Esophagus (tissue), 2 donors: Measurements from ENCODE around the gene MPST. TPM values are rescaled to one million over a fixed set of nuclear protein-coding genes. Genes with fewer than 3 reads are reported as not detected.

Source experiments
- H3K27ac ChIP-seq, 2 donors: one replicate each; pipeline ENCODE4 v1.5.1; 2013; ENCODE audit warnings: low read depth in 2 of 2, mild to moderate bottlenecking in 2 of 2, inconsistent platforms in 1 of 2, low read length in 1 of 2, moderate library complexity in 1 of 2
- H3K27me3 ChIP-seq, 2 donors: one replicate each; pipeline ENCODE4 v1.6.1; 2013; ENCODE audit warnings: low read length in 2 of 2, control low read depth in 1 of 2, mild to moderate bottlenecking in 1 of 2; ENCODE audit not compliant: insufficient read depth in 2 of 2, control insufficient read depth in 1 of 2
- H3K36me3 ChIP-seq, 2 donors: one replicate each; pipeline ENCODE4 v1.6.1; 2013; ENCODE audit warnings: low read length in 1 of 2; ENCODE audit not compliant: control insufficient read depth in 2 of 2, insufficient read depth in 2 of 2
- H3K4me1 ChIP-seq, 2 donors: one replicate each; pipeline ENCODE4 v1.6.1; 2013; ENCODE audit warnings: low read length in 1 of 2; ENCODE audit not compliant: control insufficient read depth in 2 of 2, insufficient read depth in 2 of 2
- H3K4me3 ChIP-seq, 2 donors: one replicate each; pipeline ENCODE4 v1.5.1; 2013; ENCODE audit warnings: low read length in 2 of 2, mild to moderate bottlenecking in 2 of 2, low read depth in 1 of 2, moderate library complexity in 1 of 2
- H3K9me3 ChIP-seq, 2 donors: one replicate each; pipeline ENCODE4 v1.6.1; 2013; ENCODE audit warnings: mild to moderate bottlenecking in 2 of 2, low read depth in 1 of 2, low read length in 1 of 2, moderate library complexity in 1 of 2; ENCODE audit not compliant: control insufficient read depth in 2 of 2, insufficient read depth in 1 of 2
- WGBS, 2 donors: extraction: QIAGEN DNeasy Blood & Tissue Kit; methylation state at CpG; one replicate each; pipeline ENCODE4 v1.1.7; 2013; 5-methylcytosine and 5-hydroxymethylcytosine counted together
- polyA plus RNA-seq, 2 donors: library from polyadenylated mRNA; stranded (reverse); fragments of 200-250 nt; gene quantifications; one replicate each; pipeline ENCODE4 v1.2.3, GENCODE V29; 2013
- donor health status: healthy with polysubstance abuse.
- donor health status: Bipolar disorder and iron deficiency.

The MPST gene
- polyA plus RNA-seq, 2 donors, result 104 to 147 TPM

DNA sequence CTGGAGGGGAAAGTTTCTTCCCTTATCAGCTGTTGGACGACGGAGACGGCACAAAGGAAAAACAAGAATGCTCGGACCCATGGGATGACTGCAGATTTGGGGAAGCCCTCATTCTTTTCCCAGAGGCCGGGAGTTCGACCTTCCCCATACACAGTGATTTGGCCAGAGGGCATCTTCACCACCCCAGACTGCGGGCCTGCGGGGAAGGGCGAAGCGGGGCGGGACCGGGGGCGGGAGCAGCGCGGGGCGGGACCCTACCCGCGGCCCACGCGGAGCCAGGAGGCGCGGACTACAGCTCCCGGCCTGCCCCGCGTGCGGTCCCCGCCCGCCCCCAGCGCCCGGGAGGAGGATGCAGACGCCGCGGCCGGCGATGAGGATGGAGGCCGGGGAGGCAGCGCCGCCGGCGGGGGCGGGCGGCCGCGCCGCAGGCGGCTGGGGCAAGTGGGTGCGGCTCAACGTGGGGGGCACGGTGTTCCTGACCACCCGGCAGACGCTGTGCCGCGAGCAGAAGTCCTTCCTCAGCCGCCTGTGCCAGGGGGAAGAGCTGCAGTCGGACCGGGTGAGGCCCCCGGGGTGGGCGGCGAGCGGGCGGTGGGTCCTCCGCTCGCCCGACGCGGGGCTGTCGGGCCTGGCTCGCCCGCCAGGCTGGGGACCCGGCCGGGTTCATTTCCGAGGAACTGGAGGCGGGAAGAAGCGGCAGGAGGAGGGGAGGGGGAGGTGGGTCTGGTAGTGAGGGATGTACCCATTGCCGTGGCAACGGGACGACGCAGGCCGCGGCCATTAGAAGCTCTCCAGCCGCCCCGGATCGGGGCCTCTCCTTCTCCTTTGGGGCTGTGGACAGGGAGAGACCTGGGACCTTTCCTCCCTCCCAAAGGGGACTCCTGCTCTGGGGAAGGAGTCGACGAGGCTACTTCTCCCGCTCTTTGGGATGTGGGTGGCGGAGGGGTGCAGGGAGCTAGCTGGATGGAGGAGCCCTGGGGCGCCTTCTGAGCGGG, 32.1 kb downstream of the MPST start, which contains the start of gene KCTD17:
Gene KCTD17, plus strand, starts transcription at position 352 of the 995 bp plus-strand sequence. Its CDS starts 19 bp downstream, at position 371.
- Histone ChIP-seq H3K36me3 (peaks cover 0 to 2% of the 10 kb centered on the region in 2 donors), H3K4me1 (peaks cover 0 to 17% of the 10 kb centered on the region in 2 donors), H3K9me3 (no peaks in the 10 kb centered on the region), H3K4me3 (peak within 1 kb of the TSS; percentile 51 to 58), H3K27me3 (no peaks in the 10 kb centered on the region), H3K27ac (no peak within 1 kb of the TSS)
- WGBS, 2 donors, result 3 to 4% methylated on average over 61 to 89 of the region's 89 CpGs

DNA sequence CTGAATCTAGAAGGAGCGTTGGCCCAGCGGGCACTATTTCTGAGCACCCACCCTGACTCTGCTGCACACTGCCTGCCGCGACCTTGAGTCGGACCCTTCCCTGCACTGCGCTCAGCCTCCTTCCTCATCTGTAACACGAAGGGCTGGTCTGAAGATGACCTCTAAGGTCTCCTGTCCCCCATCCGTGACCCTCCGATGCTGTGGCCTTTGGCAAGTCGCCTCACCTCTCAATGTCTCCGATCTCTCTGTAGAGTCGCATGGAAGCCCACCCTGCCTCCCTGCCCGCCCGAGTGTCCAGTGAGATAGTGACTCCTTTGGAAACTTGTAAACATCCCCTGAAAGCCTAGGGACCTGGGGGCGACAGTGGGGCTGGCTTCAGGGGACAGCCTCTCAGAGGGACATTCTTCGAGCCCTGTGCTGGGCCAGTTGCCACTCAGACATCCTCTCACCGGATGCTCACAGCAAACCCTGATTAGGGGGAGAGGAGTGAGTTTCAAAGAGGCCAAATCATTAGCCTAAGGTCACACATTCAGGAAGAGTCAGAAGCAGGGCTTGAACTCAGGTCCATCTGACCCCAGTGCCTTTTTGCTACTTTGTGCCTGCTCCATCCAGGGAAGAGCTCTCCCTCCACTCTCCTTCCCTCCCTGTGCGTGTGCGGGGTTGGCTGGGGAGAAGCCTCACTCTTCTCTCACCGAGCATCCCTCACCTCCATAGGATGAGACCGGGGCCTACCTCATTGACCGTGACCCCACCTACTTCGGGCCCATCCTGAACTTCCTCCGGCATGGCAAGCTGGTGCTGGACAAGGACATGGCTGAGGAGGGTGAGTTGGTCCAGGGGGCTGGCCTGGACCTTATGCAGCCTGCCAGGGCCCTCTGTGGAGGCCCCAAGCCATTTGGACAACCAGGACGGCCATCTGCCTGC, 33.1 kb downstream of the MPST start:
- Histone ChIP-seq H3K9me3 (no peaks in the 10 kb centered on the region), H3K4me1 (peaks cover 0 to 17% of the 10 kb centered on the region in 2 donors), H3K36me3 (peaks cover 0 to 4% of the 10 kb centered on the region in 2 donors), H3K27ac (peak overlapping the region in 1 of 2 donors; percentile 70), H3K4me3 (peak overlapping the region; percentile 51 to 58), H3K27me3 (no peaks in the 10 kb centered on the region)
- 80 to 82% methylated on average over 25 of the region's 25 CpGs for WGBS, 2 donors

DNA sequence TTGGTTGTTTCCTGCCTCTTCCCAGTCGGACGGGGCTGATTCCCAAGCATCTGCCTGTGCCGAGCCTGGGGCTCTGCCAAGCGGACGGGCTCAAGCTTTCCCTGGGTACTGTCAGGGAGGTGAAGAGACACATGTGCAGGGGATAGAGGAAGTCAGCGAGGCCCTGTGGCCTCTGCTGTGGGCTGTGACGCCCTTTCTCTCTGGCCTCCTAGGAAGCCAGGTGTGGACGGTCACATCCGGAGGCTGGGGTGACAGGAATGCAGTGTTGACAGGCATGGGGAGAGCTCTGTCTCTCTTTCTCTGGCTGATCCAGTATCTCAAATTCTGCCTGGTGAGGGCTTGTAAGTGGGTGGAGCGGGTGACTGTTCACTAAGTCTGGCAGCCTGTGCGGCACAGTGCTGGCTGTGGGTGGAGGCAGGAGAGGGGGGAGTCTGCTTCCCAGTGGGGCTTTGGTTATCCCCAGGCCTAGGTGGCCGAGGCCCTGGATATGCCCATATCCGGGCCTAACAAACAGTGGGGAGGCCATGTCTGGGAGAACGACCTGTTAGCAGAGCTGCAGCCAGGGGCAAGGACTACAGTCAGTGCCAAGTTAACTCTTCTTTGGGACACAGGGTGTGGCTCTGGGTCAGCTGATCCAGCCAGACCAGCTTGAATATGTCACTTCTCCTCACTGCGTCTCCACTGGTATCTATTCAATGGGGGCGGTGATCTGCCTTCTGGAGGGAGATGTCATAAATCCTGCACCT, 33.9 kb downstream of the MPST start:
- peak overlapping the region; percentile 52 to 70 for H3K27ac ChIP-seq
- H3K9me3 ChIP-seq, result no peaks in the 10 kb centered on the region
- H3K4me1 ChIP-seq, result peaks cover 0 to 17% of the 10 kb centered on the region in 2 donors
- H3K4me3 ChIP-seq, result no peak overlapping the region
- 53 to 69% methylated on average over 16 of the region's 16 CpGs for WGBS, 2 donors
- peaks cover 0 to 10% of the 10 kb centered on the region in 2 donors for H3K36me3 ChIP-seq
- H3K27me3 ChIP-seq, result no peaks in the 10 kb centered on the region

DNA sequence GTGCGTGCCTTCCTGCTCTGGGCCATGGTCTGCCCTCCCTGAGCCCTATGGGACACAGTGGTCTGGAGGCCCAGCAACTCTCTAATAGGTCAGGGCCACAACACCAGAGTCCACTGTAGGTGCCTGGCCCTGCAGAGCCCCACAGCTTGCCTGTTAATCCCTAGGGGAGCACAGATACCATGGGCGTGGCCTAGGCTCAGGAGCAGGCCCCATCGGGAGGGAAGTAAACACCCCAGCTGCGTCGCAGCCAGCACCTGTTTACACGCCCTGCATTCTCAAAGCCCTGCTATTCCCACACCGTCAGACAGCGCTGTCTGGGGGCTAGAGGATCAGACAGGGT, 34.5 kb downstream of the MPST start:
- Histone ChIP-seq H3K4me3 (no peak overlapping the region), H3K4me1 (peaks cover 0 to 17% of the 10 kb centered on the region in 2 donors), H3K9me3 (no peaks in the 10 kb centered on the region), H3K36me3 (peaks cover 0 to 10% of the 10 kb centered on the region in 2 donors), H3K27ac (peak overlapping the region; percentile 52 to 70), H3K27me3 (no peaks in the 10 kb centered on the region)
- 53 to 66% methylated on average over 8 of the region's 8 CpGs for WGBS, 2 donors

DNA sequence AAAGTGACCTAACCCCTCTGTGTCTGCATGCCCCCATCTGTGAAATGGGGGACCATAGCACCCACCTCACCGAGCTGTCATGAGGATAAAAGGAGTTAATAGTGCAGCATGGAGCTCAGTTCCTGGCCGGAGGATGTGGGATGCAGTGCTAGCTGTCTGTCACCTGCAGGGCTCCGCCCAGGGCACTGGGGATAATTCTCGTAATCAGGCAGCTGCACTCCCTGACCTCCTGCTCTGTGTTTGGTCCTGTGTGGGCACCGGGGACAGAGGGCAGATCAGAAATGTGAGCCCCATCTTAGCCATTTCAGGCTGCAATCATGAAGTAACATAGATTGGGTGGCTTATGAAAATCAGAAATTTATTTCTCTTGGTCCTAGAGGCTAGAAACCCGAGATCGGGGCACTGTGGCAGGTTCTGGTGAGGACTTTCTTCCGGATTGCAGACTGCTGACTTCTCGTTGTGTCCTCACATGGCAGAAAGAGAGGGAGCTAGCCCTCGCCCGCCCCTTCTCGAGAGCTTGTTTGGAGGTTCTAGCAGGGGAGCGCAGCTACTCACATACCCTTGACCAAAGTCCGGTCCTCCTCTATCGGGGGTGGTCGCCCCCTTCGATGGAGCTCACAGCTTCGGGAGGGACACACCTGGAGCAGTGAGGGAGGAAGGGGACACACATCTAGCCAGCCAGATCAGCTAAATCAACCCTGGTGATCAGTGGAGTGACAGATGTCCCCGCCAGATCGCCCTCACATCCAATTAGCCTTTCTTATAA, 35.2 kb downstream of the MPST start:
- Histone ChIP-seq H3K4me3 (no peak overlapping the region), H3K4me1 (peaks cover 0 to 17% of the 10 kb centered on the region in 2 donors), H3K36me3 (peaks cover 0 to 14% of the 10 kb centered on the region in 2 donors), H3K9me3 (no peaks in the 10 kb centered on the region), H3K27ac (no peak overlapping the region), H3K27me3 (no peaks in the 10 kb centered on the region)
- 89 to 94% methylated on average over 20 of the region's 20 CpGs for WGBS, 2 donors

DNA sequence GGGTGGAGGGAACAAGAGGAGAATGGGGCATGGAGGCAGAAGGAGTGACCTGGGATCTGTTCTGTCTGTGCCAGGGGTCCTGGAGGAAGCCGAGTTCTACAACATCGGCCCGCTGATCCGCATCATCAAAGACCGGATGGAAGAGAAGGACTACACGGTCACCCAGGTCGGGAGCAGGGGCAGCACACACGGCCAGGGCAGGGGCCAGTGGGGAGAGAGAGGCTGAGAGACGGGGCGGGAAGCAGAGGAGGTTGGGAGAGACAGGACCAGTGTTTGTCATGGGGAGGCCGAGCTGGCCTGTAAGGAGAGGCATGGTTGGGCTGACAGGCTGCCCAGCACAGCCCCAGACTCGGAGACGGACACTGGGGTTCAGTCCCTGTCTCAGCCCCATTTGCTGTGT, 36.7 kb downstream of the MPST start:
- peaks cover 0 to 14% of the 10 kb centered on the region in 2 donors for H3K36me3 ChIP-seq
- no peaks in the 10 kb centered on the region for H3K9me3 ChIP-seq
- peaks cover 0 to 17% of the 10 kb centered on the region in 2 donors for H3K4me1 ChIP-seq
- H3K4me3 ChIP-seq, result no peak overlapping the region
- H3K27me3 ChIP-seq, result no peaks in the 10 kb centered on the region
- WGBS, 2 donors, result 95 to 97% methylated on average over 13 of the region's 13 CpGs
- no peak overlapping the region for H3K27ac ChIP-seq

DNA sequence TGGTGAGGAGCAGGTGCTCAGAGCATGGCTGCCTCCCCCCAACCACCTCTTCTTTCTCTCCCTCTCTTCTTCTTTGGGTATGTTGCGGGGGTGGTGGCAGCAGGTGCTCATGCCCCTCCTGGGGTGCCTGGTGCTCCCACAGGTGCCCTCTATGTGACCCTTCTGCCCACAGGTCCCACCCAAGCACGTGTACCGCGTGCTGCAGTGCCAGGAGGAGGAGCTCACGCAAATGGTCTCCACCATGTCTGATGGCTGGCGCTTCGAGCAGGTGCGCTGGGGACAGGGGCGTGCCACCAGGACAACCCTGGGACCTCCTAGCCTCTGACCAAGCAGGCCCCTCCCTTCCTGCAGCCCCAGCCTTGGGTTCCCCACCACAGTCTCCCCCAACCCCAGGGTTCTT, 37.7 kb downstream of the MPST start:
- WGBS, 2 donors, result 85 to 88% methylated on average over 9 of the region's 9 CpGs
- peaks cover 0 to 16% of the 10 kb centered on the region in 2 donors for H3K4me1 ChIP-seq
- H3K4me3 ChIP-seq, result no peak overlapping the region
- no peaks in the 10 kb centered on the region for H3K9me3 ChIP-seq
- no peak overlapping the region for H3K27ac ChIP-seq
- peaks cover 0 to 14% of the 10 kb centered on the region in 2 donors for H3K36me3 ChIP-seq
- H3K27me3 ChIP-seq, result no peaks in the 10 kb centered on the region

DNA sequence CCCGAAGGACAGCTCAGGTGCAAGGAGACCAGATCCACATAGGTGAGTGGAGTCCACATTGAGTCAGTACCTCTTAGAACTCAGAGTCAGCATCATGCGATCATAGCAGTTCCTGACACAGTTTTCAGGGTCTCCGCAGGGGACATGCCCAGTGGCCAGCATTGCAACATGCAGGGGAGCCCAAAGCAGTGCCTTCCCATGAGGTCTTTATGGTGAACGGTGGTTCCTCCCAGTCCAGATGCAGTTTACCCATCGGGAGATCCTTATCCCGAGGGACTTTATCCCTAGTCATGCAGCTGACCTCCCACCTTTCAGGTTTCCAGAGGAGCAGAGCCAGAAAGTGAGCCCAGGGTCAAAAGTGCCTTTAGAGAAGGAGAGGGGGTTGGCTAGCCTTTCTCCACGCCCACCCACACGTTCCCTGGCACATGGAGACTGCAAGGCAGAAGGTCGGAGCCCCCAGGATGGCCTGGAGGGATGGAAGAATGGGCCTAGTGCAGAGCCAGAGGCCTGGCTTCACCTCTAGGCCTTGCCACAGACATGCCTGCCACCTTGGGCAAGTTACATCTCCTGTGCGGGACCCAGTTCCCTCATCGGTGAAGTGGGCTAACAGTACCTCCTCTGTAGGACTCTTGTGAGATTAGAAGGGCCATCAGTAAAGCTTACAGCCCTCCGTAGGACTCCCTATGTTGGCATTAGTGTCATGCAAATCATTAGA, 38.4 kb downstream of the MPST start:
- Histone ChIP-seq H3K27ac (no peak overlapping the region), H3K4me3 (no peak overlapping the region), H3K36me3 (peaks cover 0 to 14% of the 10 kb centered on the region in 2 donors), H3K4me1 (peaks cover 0 to 11% of the 10 kb centered on the region in 2 donors), H3K9me3 (no peaks in the 10 kb centered on the region), H3K27me3 (no peaks in the 10 kb centered on the region)
- 89 to 93% methylated on average over 12 of the region's 12 CpGs for WGBS, 2 donors
